GM10266 (cell line): Measurements from ENCODE around the gene THSD7A.

Experiments
- DNase-seq: peaks from one replicate; pipeline ENCODE4 v3.0.0; 2012; ENCODE audit errors: extremely low spot score
- TF ChIP-seq, protein P1 (sequence below): IDR thresholded peaks from 2 replicates; pipeline ENCODE4 v1.5.1; 2012; ENCODE audit warnings: mild to moderate bottlenecking, low read depth; ENCODE audit not compliant: control insufficient read depth, insufficient read depth; ENCODE audit errors: missing control alignments

The THSD7A gene

DNA sequence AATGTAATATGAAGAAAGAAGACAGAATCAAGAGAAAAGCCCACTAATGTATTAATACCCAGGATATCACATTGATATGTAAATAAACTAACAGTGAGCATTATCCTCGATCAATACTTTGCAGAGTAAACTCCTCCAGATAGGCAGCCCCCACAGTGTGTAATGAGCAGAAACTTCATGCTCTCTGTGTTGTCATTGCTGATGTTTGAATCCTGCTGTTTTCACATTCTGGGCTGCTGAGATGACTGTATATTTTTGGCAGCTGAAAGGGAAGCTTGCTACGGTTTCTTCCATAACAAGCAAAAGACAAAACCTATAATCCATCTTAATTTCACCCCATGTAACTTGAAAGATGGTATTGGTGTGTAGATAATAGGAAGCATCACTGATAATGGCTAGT, 15.3 kb upstream of the THSD7A start:
- TF ChIP-seq, protein P1, sequence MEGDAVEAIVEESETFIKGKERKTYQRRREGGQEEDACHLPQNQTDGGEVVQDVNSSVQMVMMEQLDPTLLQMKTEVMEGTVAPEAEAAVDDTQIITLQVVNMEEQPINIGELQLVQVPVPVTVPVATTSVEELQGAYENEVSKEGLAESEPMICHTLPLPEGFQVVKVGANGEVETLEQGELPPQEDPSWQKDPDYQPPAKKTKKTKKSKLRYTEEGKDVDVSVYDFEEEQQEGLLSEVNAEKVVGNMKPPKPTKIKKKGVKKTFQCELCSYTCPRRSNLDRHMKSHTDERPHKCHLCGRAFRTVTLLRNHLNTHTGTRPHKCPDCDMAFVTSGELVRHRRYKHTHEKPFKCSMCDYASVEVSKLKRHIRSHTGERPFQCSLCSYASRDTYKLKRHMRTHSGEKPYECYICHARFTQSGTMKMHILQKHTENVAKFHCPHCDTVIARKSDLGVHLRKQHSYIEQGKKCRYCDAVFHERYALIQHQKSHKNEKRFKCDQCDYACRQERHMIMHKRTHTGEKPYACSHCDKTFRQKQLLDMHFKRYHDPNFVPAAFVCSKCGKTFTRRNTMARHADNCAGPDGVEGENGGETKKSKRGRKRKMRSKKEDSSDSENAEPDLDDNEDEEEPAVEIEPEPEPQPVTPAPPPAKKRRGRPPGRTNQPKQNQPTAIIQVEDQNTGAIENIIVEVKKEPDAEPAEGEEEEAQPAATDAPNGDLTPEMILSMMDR: no peak
- DNase-seq: no peak

DNA sequence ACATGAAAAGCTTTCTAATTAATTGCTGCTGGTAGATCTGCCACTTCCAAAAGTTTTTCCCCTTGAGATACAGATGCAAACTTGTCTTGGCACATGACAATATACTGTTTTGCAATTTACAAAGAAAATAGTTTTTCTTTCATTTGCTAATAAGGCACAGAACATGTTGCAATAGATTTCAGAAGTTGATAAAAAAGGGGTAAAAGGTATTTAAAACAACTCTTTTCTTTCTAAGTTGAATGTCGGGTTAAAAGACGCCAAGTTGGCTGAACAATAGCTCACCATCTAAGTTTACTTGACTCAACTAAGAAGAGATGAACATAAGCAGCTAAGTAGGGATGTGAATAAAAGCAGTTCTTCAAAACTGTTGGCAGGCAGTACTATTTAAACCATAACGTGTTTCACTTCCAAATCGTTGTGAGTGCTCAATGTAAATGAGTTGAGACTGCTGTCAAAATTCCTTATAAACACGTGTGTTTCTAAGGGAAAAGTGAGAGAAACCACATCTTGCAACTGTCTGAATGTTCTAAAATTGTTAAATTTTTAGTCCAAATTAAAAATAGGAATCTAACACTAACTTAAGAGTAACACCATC, 14.5 kb upstream of the THSD7A start:
- DNase-seq: no peak
- TF ChIP-seq, protein P1: no peak

DNA sequence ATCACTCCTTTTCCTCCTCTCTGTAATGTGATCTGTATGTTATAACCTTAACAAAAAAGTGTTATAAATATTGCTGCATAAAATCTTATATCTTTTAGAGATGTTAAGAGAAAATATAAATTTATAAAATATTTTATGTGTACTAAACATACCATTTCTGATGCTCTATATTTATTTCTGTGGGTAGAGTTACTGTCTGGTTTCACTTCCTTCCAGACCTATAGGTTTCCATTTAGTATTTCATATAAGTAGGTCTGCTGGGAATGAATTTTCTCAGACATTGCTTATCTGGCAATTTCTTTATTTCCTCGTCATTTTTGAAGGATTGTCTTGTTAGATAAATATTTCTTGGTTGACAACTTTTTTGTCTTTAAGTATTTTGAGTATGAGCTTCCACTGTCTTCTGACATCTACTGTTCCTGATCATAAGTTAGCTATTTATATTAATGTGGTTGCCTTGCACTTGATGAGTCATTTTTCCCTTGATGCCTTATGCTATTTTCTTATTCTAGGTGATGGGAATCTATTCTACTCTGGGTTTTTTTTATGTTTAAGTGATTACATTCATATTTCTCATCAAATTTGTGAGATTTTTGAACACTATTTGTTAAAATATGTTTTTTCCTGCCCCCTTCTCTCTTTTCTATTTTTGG, 11.2 kb upstream of the THSD7A start:
- no peak for DNase-seq
- TF ChIP-seq, protein P1: no peak

DNA sequence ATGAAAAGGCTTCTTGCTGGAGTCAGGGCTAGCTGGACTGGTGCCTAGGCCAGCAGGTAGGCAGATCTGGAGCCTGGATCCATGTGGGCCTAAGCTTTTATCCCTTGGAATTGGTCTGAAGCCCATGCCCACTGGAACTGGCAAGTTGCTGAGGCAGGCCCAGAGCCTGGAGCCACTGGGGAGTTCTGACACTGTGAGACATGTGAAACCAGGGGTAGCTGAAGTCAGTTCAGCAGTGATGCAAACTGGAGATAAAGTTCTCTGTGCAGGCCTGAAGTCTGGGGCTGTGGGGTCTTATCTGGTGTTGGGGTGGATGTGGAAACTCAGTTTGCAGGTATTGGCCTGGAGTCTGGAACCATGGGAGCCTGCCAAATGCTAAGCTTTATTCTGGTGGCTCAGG, 9.7 kb upstream of the THSD7A start:
- TF ChIP-seq, protein P1: no peak
- DNase-seq: no peak

DNA sequence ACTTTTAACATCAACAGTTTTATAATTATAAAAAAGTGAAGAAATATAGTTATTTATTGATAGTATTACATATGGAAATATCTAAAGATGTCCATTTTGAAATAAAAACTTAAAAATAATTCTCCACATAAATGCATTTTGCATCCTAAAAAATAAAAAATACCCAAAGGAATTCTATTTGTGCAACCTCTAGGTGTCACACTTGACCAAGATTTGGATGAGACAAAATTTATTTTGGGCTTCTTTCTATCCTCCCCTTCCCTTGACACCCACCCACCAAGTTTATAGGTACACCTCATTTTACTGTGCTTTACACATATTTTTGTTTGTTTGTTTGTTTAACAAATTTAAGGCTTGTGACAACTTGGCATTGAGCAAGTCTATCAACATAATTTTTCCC, 3.3 kb upstream of the THSD7A start:
- DNase-seq: no peak
- TF ChIP-seq, protein P1: no peak

DNA sequence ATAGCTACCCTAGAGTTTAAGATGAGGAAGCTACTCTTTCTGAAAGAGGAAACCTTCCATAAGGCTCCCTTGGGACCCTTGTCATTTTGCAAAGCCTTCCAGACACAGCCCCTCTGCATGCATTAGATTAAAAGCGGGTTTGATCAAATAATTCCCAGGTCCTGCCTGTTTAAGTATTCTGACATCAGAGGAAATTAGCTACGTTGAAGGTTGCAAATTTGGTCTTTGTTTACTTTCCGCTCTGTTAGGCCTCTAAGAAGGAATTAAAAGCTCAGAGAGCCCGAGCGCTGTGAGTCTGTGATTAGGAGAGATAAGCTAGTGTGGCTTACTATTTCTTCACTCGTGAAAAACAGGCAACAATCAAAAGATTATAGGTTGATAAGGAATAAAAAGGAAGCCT, 1.4 kb upstream of the THSD7A start:
- TF ChIP-seq, protein P1: no peak
- DNase-seq: no peak

DNA sequence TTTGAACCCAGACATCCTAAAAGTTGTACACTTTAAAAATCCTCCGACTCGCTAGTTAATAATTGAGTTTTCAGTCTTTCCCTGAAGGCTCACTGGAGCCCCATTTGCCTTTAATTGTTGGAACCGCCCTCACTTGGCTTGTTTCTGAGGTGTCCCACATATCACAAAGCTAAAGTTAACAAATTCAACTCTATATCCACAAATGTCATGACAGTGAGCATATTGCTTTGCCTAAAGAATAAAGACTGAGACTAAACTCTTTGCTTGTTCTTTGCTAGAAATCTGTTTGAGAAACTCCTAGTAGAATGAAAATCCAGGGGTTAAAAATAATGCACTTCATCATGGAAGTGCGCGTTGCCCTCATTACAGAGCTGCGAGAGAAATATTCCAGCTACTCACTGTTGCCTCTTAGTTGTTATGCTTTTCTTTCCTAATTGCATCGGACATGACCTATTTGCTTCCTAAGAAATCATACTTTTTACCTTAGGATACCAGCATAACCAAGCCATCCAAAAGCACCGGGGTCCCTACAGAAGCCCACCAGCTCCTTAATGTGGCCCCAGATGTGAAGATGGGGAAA, 752 bp downstream of the THSD7A start:
- DNase-seq: no peak
- TF ChIP-seq, protein P1: no peak
